GM12878 (cell line): ENCODE data around the gene CNTN6. TPM values are rescaled to one million over a fixed set of nuclear protein-coding genes. Genes with fewer than 3 reads are reported as not detected.

Experiments
- ATAC-seq: fragments of 200-7000 bp; cut with Tn5 transposase; 3 replicates; pipeline ENCODE4 v1.9.1; 2020; ENCODE audit warnings: mild to moderate bottlenecking, moderate library complexity
- BruUV-seq: library from RNA; stranded (reverse); fragments of 400-500 nt; replicated peaks from 2 replicates; lab custom pipeline; 2021; lab: Mats Ljungman, UMichigan
- CTCF ChIA-PET: fragments of 300-600 bp; sonication (Branson Sonifier 250); formaldehyde crosslinking; extraction: SDS; loops from one replicate; lab custom pipeline; 2021; ENCODE audit warnings: inconsistent platforms; lab: Yijun Ruan, JAX
- POLR2A ChIA-PET: fragments of 350-600 bp; formaldehyde crosslinking; extraction: SDS; loops from one replicate; lab custom pipeline; 2021; ENCODE audit warnings: inconsistent platforms; lab: Charles Lee
- RAD21 ChIA-PET: fragments of 300-600 bp; sonication (Branson Sonifier 250); formaldehyde crosslinking; loops from one replicate; lab custom pipeline; 2023; ENCODE audit warnings: antibody characterized with exemption; ENCODE audit not compliant: unreplicated experiment; lab: Charles Lee
- SMC1A ChIA-PET: fragments of 300-600 bp; sonication (Branson Sonifier 250); formaldehyde crosslinking; loops from one replicate; lab custom pipeline; 2023; ENCODE audit not compliant: unreplicated experiment, uncharacterized antibody; lab: Charles Lee
- DNase-seq: peaks from one replicate; pipeline ENCODE4 v3.0.0-alpha.2; 2011; ENCODE audit warnings: low read depth, low spot score
- FAIRE-seq: peaks from 3 replicates; lab custom pipeline; 2011; peaks lifted over from hg19 to GRCh38; lab: Jason Lieb, UNC
- H2AFZ ChIP-seq: 2 replicates; pipeline ENCODE4 v1.6.0; 2011; ENCODE audit warnings: low read depth, low read length, control low read depth; ENCODE audit not compliant: control insufficient read depth
- H3K27ac ChIP-seq: 2 replicates; pipeline ENCODE4 v1.5.1; 2011; ENCODE audit warnings: control low read depth; ENCODE audit not compliant: control insufficient read depth, insufficient read depth
- H3K27me3 ChIP-seq, 2 experiments: replicated peaks in 1 of 2; 2 replicates each; pipeline versions ENCODE4 v1.6.0 to v1.6.1; 2011; ENCODE audit warnings: low read length in 1 of 2; ENCODE audit not compliant: control insufficient read depth in 2 of 2, insufficient read depth in 2 of 2
- H3K36me3 ChIP-seq, 2 experiments: 2 replicates each; pipeline ENCODE4 v1.5.1; 2011; ENCODE audit warnings: low read length in 1 of 2; ENCODE audit not compliant: control insufficient read depth in 2 of 2, insufficient read depth in 2 of 2
- H3K4me1 ChIP-seq: 2 replicates; pipeline ENCODE4 v1.6.1; 2011; ENCODE audit warnings: mild to moderate bottlenecking, low read length, moderate library complexity, mixed read lengths; ENCODE audit not compliant: control insufficient read depth, insufficient read depth
- H3K4me2 ChIP-seq: 2 replicates; pipeline ENCODE4 v1.6.0; 2011; ENCODE audit warnings: control low read depth; ENCODE audit not compliant: control insufficient read depth, insufficient read depth
- H3K4me3 ChIP-seq: fragments of 200-600 bp; sonication (generic); 2 replicates; pipeline ENCODE4 v1.5.1; 2016
- H3K79me2 ChIP-seq: 2 replicates; pipeline ENCODE4 v1.6.0; 2011; ENCODE audit warnings: low read length; ENCODE audit not compliant: control insufficient read depth, insufficient read depth
- H3K9ac ChIP-seq: 2 replicates; pipeline ENCODE4 v1.8.0; 2011; ENCODE audit warnings: low read length, control low read depth, mixed read lengths; ENCODE audit not compliant: control insufficient read depth, insufficient read depth
- H3K9me3 ChIP-seq: replicated peaks from 3 replicates; pipeline ENCODE4 v1.5.1; 2011; ENCODE audit warnings: mild to moderate bottlenecking, low read length; ENCODE audit not compliant: control insufficient read depth, insufficient read depth
- H4K20me1 ChIP-seq: 2 replicates; pipeline ENCODE4 v1.6.0; 2011; ENCODE audit not compliant: control insufficient read depth, insufficient read depth
- ASH2L ChIP-seq: fragments of 300-600, 200-600 bp; sonication (generic); IDR thresholded peaks from 2 replicates; pipeline ENCODE4 v1.6.1; 2017; ENCODE audit warnings: low read depth, mild to moderate bottlenecking, borderline replicate concordance
- BMI1 ChIP-seq: fragments of 450-650 bp; IDR thresholded peaks from 2 replicates; pipeline ENCODE4 v1.6.1; 2016; ENCODE audit warnings: mild to moderate bottlenecking, moderate library complexity, borderline replicate concordance
- CREB1 ChIP-seq: IDR thresholded peaks from 2 replicates; pipeline ENCODE4 v1.6.1; 2012; ENCODE audit warnings: low read depth, mild to moderate bottlenecking, inconsistent platforms
- CTCF ChIP-seq, 3 experiments: IDR thresholded peaks in 2 of 3; conservative IDR thresholded peaks in 1 of 3; 2 replicates each; pipeline ENCODE4 v1.5.1; 2011; ENCODE audit warnings: low read depth in 3 of 3, low read length in 3 of 3, mild to moderate bottlenecking in 3 of 3, control low read depth in 2 of 3, moderate library complexity in 2 of 3, inconsistent platforms in 1 of 3, mixed read lengths in 1 of 3; ENCODE audit not compliant: control insufficient read depth in 2 of 3, insufficient read depth in 1 of 3; ENCODE audit errors: extremely low read depth in 1 of 3
- ETV6 ChIP-seq, 2 experiments: fragments of 450-650 bp in 1 of 2; IDR thresholded peaks in 1 of 2; conservative IDR thresholded peaks in 1 of 2; 2 replicates each; pipeline ENCODE4 v1.6.1; 2014; ENCODE audit warnings: antibody characterized with exemption in 1 of 2, borderline replicate concordance in 1 of 2, low read depth in 1 of 2, mild to moderate bottlenecking in 1 of 2, moderate library complexity in 1 of 2
- HSF1 ChIP-seq: fragments of 150-350 bp; IDR thresholded peaks from 2 replicates; pipeline ENCODE4 v1.6.1; 2014; ENCODE audit warnings: mild to moderate bottlenecking, low read depth, low read length
- IRF5 ChIP-seq: fragments of 450-650 bp; IDR thresholded peaks from 2 replicates; pipeline ENCODE4 v1.6.1; 2017; ENCODE audit warnings: borderline replicate concordance
- MEF2A ChIP-seq: IDR thresholded peaks from 2 replicates; pipeline ENCODE4 v1.6.1; 2011; ENCODE audit warnings: low read depth, mild to moderate bottlenecking, low read length, moderate library complexity; ENCODE audit not compliant: insufficient read depth
- MXI1 ChIP-seq: fragments of 150-350 bp; IDR thresholded peaks from 2 replicates; pipeline ENCODE4 v1.6.1; 2011; ENCODE audit warnings: low read depth, mild to moderate bottlenecking, inconsistent platforms, low read length, improper control_type of control experiment
- NFIC ChIP-seq: IDR thresholded peaks from 2 replicates; pipeline ENCODE4 v1.6.1; 2012; ENCODE audit warnings: low read depth, mild to moderate bottlenecking, inconsistent platforms, low read length, moderate library complexity
- NRF1 ChIP-seq: conservative IDR thresholded peaks from 2 replicates; pipeline ENCODE4 v1.6.1; 2011; ENCODE audit warnings: mild to moderate bottlenecking, low read depth, low read length, improper control_type of control experiment
- PML ChIP-seq: IDR thresholded peaks from 2 replicates; pipeline ENCODE4 v1.6.1; 2012; ENCODE audit warnings: low read length, inconsistent platforms
- SKIL ChIP-seq: fragments of 450-650 bp; IDR thresholded peaks from 2 replicates; pipeline ENCODE4 v1.6.1; 2017; ENCODE audit warnings: mild to moderate bottlenecking, low read depth, inconsistent platforms; ENCODE audit not compliant: poor library complexity, severe bottlenecking
- ZNF207 ChIP-seq: fragments of 450-650 bp; IDR thresholded peaks from 2 replicates; pipeline ENCODE4 v1.6.1; 2014; ENCODE audit warnings: antibody characterized with exemption, mild to moderate bottlenecking, borderline replicate concordance
- WGBS: methylation state at CpG from one replicate; pipeline ENCODE4 v1.1.6; 2016; ENCODE audit warnings: low lambda C conversion rate; ENCODE audit not compliant: insufficient replicate concordance, insufficient coverage; ENCODE audit errors: missing lambda C conversion rate; 5-methylcytosine and 5-hydroxymethylcytosine counted together
- in situ Hi-C: fragments of 300-500 bp; cut with MboI; formaldehyde crosslinking; loops from 9 replicates; pipeline ENCODE4 v1.14.3; 2018; ENCODE audit warnings: mixed read lengths
- intact Hi-C: fragments of 100-400 bp; cut with micrococcal nuclease; formaldehyde crosslinking; loops from one replicate; pipeline ENCODE4 v1.14.2; 2022; ENCODE audit not compliant: unreplicated experiment
- polyA plus RNA-seq, 11 experiments: library from polyadenylated mRNA; depleted of rRNA in 4 of 11; unstranded in 6 of 11; stranded (reverse) in 5 of 11; fragments of >200 nt; fragmentation: Nextera tagmentation in 4 of 11; fragmentation: Illumina TruSeq in 1 of 11; extraction: Ambion mirVana in 4 of 11; extraction: Trizol in 1 of 11; gene quantifications; 1 replicate in 1 of 11; 2 replicates in 10 of 11; pipeline versions ENCODE4 v1.2.1 to v1.2.3, GENCODE V29; 2011 to 2016; ENCODE audit warnings: inconsistent platforms in 2 of 11, missing spikeins in 2 of 11, low read depth in 1 of 11
- total RNA-seq, 4 experiments: library from RNA; depleted of rRNA in 3 of 4; stranded (reverse); fragments of >200 nt in 3 of 4; fragmentation: Illumina TruSeq in 1 of 4; extraction: Trizol in 1 of 4; gene quantifications; 2 replicates each; pipeline versions ENCODE4 v1.2.1 to v1.2.3, GENCODE V29; 2013 to 2021

Gene CNTN6
- total and polyA plus RNA-seq, 10 of the 15 experiments (the other 5 are each of a cell fraction or from before 2014, with no cell fraction given) = not detected

- TF ChIP-seq NFIC (no peak), IRF5 (no peak), MXI1 (no peak)
Measured at GRCh38 chr3:1207904-1208303, 115.1 kb downstream of the CNTN6 start (continued).

- BruUV-seq = no TSS peak
- RAD21 ChIA-PET = no interaction called here
- TF ChIP-seq HSF1 = no peak
- TF ChIP-seq MEF2A = no peak
- no peak for TF ChIP-seq NRF1
- TF ChIP-seq CTCF (IDR thresholded peaks at IDR 0.05 in 2 of 3, conservative IDR thresholded peaks at IDR 0.05 in 1 of 3; ENCODE audit: control insufficient read depth in 2 of 3, extremely low read depth in 1 of 3, insufficient read depth in 1 of 3, low read depth in 3 of 3, low read length in 3 of 3) = no peak
- no peak for TF ChIP-seq ASH2L
- no peak for TF ChIP-seq ZNF207
- no peak for TF ChIP-seq CREB1
- TF ChIP-seq SKIL = no peak
- no peak for TF ChIP-seq PML
- TF ChIP-seq BMI1 = no peak
- TF ChIP-seq ETV6 (conservative IDR thresholded peaks at IDR 0.05 in 1 of 2, IDR thresholded peaks at IDR 0.05 in 1 of 2; ENCODE audit: borderline replicate concordance in 1 of 2, low read depth in 1 of 2) = no peak
Measured at GRCh38 chr3:1214933-1215332, 122.1 kb downstream of the CNTN6 start.

More at GRCh38 chr3:1214933-1215332, 122.1 kb downstream of the CNTN6 start:
- DNase-seq (no peak), FAIRE-seq (no peak), ATAC-seq (no peak)
- Histone ChIP-seq H3K27me3 (no peaks in the 10 kb centered on the region), H3K36me3 (no peaks in the 10 kb centered on the region), H3K27ac (no peak overlapping the region), H3K9me3 (no peaks in the 10 kb centered on the region), H3K79me2 (no peaks in the 10 kb centered on the region), H3K4me1 (no peaks in the 10 kb centered on the region), H3K4me2 (no peak overlapping the region), H2AFZ (no peak overlapping the region), H4K20me1 (no peaks in the 10 kb centered on the region), H3K9ac (no peak overlapping the region), H3K4me3 (no peak overlapping the region)
- WGBS = 3% methylated on average over 3 of the region's 3 CpGs
- ChIA-PET SMC1A (interaction anchor here (1.0 kb wide), 1 partner anchor 146 kb away, joined by 3 read pairs; no protein-coding TSS in a partner anchor), POLR2A (no interaction called here), CTCF (no interaction called here)
- intact Hi-C loops = no loop called here
- in situ Hi-C loops = no loop called here
